Chondrocyte (in vitro differentiated cells): ENCODE results near the gene NAV3. TPM values are rescaled to one million over a fixed set of nuclear protein-coding genes. Genes with fewer than 3 reads are reported as not detected.

Source experiments
- DNase-seq: peaks from one replicate; pipeline ENCODE4 v3.0.0; 2021; ENCODE audit warnings: mixed read lengths, low spot score
- H3K27ac Mint-ChIP-seq: one replicate; pipeline ENCODE4 v1.8.0; 2021; ENCODE audit warnings: mild to moderate bottlenecking, moderate library complexity, mixed read lengths; ENCODE audit not compliant: unreplicated experiment
- H3K27me3 Mint-ChIP-seq: 2 replicates; pipeline ENCODE4 v1.8.0; 2021; ENCODE audit warnings: low read depth, mixed read lengths
- H3K36me3 Mint-ChIP-seq: 2 replicates; pipeline ENCODE4 v1.8.0; 2021; ENCODE audit warnings: low read depth, mixed read lengths
- H3K4me1 Mint-ChIP-seq: 2 replicates; pipeline ENCODE4 v1.8.0; 2021; ENCODE audit warnings: low read depth, mild to moderate bottlenecking, mixed read lengths
- H3K4me3 Mint-ChIP-seq: one replicate; pipeline ENCODE4 v1.8.0; 2021; ENCODE audit warnings: mild to moderate bottlenecking, moderate library complexity, mixed read lengths; ENCODE audit not compliant: unreplicated experiment
- H3K9me3 Mint-ChIP-seq: 2 replicates; pipeline ENCODE4 v1.8.0; 2021; ENCODE audit warnings: low read depth, mixed read lengths
- total RNA-seq: library from RNA; stranded (reverse); gene quantifications from 3 replicates; pipeline ENCODE4 v1.2.1, GENCODE V29; 2021
- TF ChIP-seq, protein P1 (sequence below): fragments of 200-600 bp; sonication (generic); IDR thresholded peaks from 2 replicates; pipeline ENCODE4 v1.5.0; 2021; ENCODE audit warnings: antibody characterized with exemption, mild to moderate bottlenecking, moderate library complexity

The NAV3 gene
- total RNA-seq, 1 donor from 2014 or later, result 29.9 TPM

DNA sequence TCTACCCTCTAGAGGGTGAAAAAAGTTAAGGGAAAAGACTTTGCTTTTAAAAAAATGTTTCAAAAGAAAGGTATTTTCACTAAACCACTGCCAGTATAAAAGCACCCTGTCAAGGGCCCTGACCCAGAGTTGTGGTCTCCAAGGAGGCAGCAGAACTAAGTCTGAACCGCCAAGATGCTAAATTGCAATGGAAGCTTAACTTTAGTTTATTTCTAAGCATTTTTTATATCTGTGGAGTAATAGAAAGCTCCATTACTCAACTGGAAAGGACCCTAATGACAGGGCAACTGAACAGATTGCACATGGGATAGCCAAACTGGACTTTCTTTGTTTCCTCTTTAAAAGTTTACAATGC lies 379.8 kb downstream of the NAV3 start:
- Mint-ChIP-seq H3K27me3 (no peaks in the 10 kb centered on the region), H3K36me3 (peaks cover 5% of the 10 kb centered on the region), H3K9me3 (no peaks in the 10 kb centered on the region), H3K27ac (peak overlapping the region; percentile 75), H3K4me1 (peaks cover 24% of the 10 kb centered on the region), H3K4me3 (no peak overlapping the region)
- TF ChIP-seq, protein P1, sequence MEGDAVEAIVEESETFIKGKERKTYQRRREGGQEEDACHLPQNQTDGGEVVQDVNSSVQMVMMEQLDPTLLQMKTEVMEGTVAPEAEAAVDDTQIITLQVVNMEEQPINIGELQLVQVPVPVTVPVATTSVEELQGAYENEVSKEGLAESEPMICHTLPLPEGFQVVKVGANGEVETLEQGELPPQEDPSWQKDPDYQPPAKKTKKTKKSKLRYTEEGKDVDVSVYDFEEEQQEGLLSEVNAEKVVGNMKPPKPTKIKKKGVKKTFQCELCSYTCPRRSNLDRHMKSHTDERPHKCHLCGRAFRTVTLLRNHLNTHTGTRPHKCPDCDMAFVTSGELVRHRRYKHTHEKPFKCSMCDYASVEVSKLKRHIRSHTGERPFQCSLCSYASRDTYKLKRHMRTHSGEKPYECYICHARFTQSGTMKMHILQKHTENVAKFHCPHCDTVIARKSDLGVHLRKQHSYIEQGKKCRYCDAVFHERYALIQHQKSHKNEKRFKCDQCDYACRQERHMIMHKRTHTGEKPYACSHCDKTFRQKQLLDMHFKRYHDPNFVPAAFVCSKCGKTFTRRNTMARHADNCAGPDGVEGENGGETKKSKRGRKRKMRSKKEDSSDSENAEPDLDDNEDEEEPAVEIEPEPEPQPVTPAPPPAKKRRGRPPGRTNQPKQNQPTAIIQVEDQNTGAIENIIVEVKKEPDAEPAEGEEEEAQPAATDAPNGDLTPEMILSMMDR, result no peak
- no peak for DNase-seq

DNA sequence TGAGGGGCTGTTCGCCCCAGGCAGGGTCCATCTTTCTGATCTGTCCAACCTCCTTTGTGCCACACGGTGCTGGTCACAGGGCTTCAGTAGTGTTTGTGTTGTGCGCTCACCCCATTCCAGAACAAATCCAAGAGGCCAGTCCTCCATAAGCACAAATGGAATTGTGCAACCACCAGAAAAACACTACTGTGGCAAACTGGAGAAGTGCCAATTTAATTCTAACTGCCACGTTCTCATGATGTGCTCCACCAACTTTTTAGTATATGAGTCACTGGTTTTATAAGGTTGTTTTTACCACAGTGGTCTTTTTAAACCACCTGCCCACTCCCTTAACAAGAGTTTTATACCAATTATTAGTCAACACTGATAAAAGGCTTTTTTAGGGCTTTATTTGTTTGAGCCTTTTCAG lies 380.2 kb downstream of the NAV3 start:
- TF ChIP-seq, protein P1, result no peak
- no peak for DNase-seq
- Mint-ChIP-seq H3K4me3 (no peak overlapping the region), H3K4me1 (peaks cover 23% of the 10 kb centered on the region), H3K27ac (peak overlapping the region; percentile 75), H3K27me3 (no peaks in the 10 kb centered on the region), H3K36me3 (peaks cover 5% of the 10 kb centered on the region), H3K9me3 (no peaks in the 10 kb centered on the region)

DNA sequence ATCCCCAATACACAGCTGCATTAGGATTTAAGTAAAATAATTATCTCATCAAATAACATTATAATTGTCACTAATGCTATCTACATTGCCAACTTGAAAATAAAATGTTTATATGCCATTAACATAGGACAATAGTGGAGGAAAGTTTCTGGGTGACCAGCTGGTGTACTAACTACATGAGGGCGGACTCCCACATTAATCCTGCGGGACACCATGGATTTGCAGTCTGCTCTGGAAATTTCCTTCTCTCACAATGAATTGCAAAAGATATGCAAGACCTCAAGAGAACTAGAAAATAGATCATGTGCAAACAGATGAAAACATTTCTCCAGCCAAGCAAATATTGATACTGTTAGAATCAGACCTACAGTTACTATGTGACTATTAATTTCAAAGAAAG lies 390.1 kb downstream of the NAV3 start:
- TF ChIP-seq, protein P1, result no peak
- no peak for DNase-seq
- Mint-ChIP-seq H3K27ac (no peak overlapping the region), H3K4me1 (no peaks in the 10 kb centered on the region), H3K9me3 (no peaks in the 10 kb centered on the region), H3K36me3 (no peaks in the 10 kb centered on the region), H3K4me3 (no peak overlapping the region), H3K27me3 (no peaks in the 10 kb centered on the region)

DNA sequence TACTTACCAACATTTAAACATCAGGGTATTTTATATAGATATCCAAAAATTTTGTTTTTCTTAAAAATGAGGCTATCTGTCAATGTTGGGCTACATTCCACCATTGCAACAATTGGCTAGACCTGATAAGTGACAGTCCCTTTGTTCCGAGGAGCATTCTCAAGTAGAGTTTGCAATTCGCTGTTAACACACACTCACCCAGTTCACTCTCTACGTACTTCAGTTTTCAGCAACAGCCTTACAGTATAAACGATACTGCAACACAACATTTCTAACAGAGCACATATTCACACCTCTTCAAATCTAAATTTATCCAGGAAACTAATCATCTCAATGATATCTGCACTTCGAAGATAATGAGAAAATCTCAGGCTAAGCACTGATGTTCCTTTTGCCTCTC lies 393.5 kb downstream of the NAV3 start:
- TF ChIP-seq, protein P1, result no peak
- DNase-seq, result no peak
- Mint-ChIP-seq H3K36me3 (no peaks in the 10 kb centered on the region), H3K4me3 (no peak overlapping the region), H3K4me1 (peaks cover 10% of the 10 kb centered on the region), H3K27ac (no peak overlapping the region), H3K27me3 (no peaks in the 10 kb centered on the region), H3K9me3 (peaks cover 4% of the 10 kb centered on the region)

DNA sequence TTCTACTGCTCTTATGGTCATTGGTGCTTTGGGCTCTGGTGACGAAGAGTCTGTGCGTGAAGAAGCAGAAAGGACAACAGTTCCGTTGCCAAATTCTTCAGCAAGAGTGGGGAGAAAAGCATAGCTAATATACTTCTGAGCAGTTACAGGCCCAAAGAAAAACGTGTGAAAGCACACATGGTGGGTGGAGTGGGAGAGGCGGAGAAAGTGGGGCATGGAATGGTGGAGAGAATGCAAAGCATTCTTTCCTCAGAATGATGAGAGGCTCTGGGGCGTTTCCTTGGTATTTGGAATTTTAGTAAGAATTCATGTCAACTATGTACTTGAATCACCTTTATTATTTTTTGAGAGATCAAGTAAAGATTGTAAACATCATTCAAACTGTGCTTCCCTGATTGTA lies 396.1 kb downstream of the NAV3 start:
- Mint-ChIP-seq H3K4me1 (peaks cover 19% of the 10 kb centered on the region), H3K27me3 (no peaks in the 10 kb centered on the region), H3K36me3 (no peaks in the 10 kb centered on the region), H3K4me3 (no peak overlapping the region), H3K9me3 (peaks cover 4% of the 10 kb centered on the region), H3K27ac (peak overlapping the region; percentile 65)
- TF ChIP-seq, protein P1, result no peak
- DNase-seq, result no peak
